Natural killer cell treated with Interleukin-12 subunit alpha and Interleukin-12 subunit beta and Interleukin-15 and Interleukin-18, amount 100 ng/mL, for 72 hours (primary cell): ENCODE results near the gene ADAMTS4. TPM values are rescaled to one million over a fixed set of nuclear protein-coding genes. Genes with fewer than 3 reads are reported as not detected.
"Not testable (repeated sequence)": the region's sequence is repeated elsewhere in the genome, so short reads cannot be mapped to it uniquely, and the experiment has no call there.

Source experiments
- ATAC-seq, 2 donors: fragments of 150-1000 bp; cut with Tn5 transposase in 1 of 2; sonication (Bioruptor Pico), chemical (Tn5 transposase) in 1 of 2; 2 replicates each; pipeline ENCODE4 v1.10.0; 2021
- DNase-seq: peaks from one replicate; pipeline ENCODE4 v3.0.0; 2022; ENCODE audit warnings: low spot score
- H3K27ac Mint-ChIP-seq, 2 donors: 1 replicate in 1 of 2; 2 replicates in 1 of 2; pipeline ENCODE4 v1.8.0; 2022; ENCODE audit warnings: mixed read lengths in 2 of 2, mild to moderate bottlenecking in 1 of 2, moderate library complexity in 1 of 2
- H3K27me3 Mint-ChIP-seq, 2 donors: 1 replicate in 1 of 2; 2 replicates in 1 of 2; pipeline ENCODE4 v1.8.0; 2022; ENCODE audit warnings: mixed read lengths in 2 of 2
- H3K36me3 Mint-ChIP-seq: one replicate; pipeline ENCODE4 v1.8.0; 2022; ENCODE audit warnings: mixed read lengths
- H3K4me1 Mint-ChIP-seq, 2 donors: 1 replicate in 1 of 2; 2 replicates in 1 of 2; pipeline ENCODE4 v1.8.0; 2022; ENCODE audit warnings: low read depth in 2 of 2, mixed read lengths in 2 of 2, mild to moderate bottlenecking in 1 of 2
- H3K4me3 Mint-ChIP-seq: one replicate; pipeline ENCODE4 v1.8.0; 2022; ENCODE audit warnings: mixed read lengths
- H3K9me3 Mint-ChIP-seq: 2 replicates; pipeline ENCODE4 v1.8.0; 2022; ENCODE audit warnings: mixed read lengths
- total RNA-seq, 2 donors: library from RNA; stranded (reverse); gene quantifications; one replicate each; pipeline ENCODE4 v1.2.3, GENCODE V29; 2022

The ADAMTS4 gene
- total RNA-seq, 2 donors from 2014 or later: 0.43 to 0.89 TPM

DNA sequence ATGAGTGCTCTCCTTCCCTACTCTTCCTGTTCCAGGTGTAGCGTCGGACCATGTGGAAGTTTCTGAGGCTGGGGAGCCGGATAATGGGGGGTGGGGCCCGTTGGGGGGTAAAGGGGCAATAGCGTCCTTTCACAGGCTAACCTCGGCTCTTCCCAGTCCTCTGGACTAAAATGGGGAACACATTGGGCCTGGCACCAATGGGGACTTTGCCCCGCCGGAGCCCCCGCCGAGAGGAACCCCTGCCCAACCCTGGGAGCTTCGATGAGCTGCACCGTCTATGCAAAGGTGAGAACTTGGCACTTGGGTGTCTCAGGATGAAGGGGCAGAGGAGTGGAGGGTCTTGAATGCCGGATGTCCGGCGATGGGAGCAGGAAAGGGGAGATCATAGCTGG lies 27.5 kb upstream of the ADAMTS4 start:
- Mint-ChIP-seq H3K4me3 (peak overlapping the region; percentile 99), H3K4me1 (peaks cover 39 to 48% of the 10 kb centered on the region in 2 donors), H3K27ac (peak overlapping the region; percentile 92 to 95), H3K9me3 (no peaks in the 10 kb centered on the region), H3K36me3 (peaks cover 5% of the 10 kb centered on the region), H3K27me3 (no peaks in the 10 kb centered on the region)
- ATAC-seq: no peak
- DNase-seq: no peak

GRCh38 chr1:161225534-161226319 lies 26.9 kb upstream of the ADAMTS4 start, which contains the start of gene TOMM40L:
Gene TOMM40L (plus strand): TSS chr1:161226060. CDS start chr1:161226490, 430 bp downstream.
- peak within 1 kb of the TSS; percentile 99 for H3K4me3 Mint-ChIP-seq
- ATAC-seq (peak; percentile 97 to 98), DNase-seq (peak; percentile 90)
- peak within 1 kb of the TSS; percentile 92 to 95 for H3K27ac Mint-ChIP-seq
- peaks cover 5% of the 10 kb centered on the region for H3K36me3 Mint-ChIP-seq
- peaks cover 39 to 48% of the 10 kb centered on the region in 2 donors for H3K4me1 Mint-ChIP-seq
- H3K27me3 Mint-ChIP-seq: no peaks in the 10 kb centered on the region
- no peaks in the 10 kb centered on the region for H3K9me3 Mint-ChIP-seq

DNA sequence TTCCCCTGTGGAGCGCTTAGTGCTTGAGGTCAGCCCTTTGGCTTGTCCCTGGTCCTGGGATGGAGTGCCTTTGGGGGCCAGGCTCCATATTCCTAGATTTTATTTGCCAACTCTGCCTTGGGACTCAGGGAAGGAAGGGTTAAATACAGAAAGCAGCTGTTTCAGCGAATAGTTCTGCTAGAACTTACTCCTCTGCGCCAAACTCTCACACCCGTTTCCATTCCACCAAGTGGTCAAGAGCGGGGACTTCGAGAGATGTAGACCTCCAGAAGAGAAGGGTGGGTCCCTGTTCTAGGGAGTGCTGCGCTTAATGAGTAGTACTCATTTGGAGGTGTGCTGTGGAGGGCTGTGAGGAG lies 26.3 kb upstream of the ADAMTS4 start:
- H3K4me1 Mint-ChIP-seq: peaks cover 39 to 46% of the 10 kb centered on the region in 2 donors
- no peaks in the 10 kb centered on the region for H3K9me3 Mint-ChIP-seq
- no peak for DNase-seq
- peaks cover 5% of the 10 kb centered on the region for H3K36me3 Mint-ChIP-seq
- ATAC-seq: peak; percentile 0 to 1
- no peaks in the 10 kb centered on the region for H3K27me3 Mint-ChIP-seq
- peak overlapping the region; percentile 99 for H3K4me3 Mint-ChIP-seq
- peak overlapping the region; percentile 92 to 95 for H3K27ac Mint-ChIP-seq

GRCh38 chr1:161224695-161225087 lies 25.8 kb upstream of the ADAMTS4 start:
- not testable (repeated sequence) for ATAC-seq, H3K9me3 Mint-ChIP-seq, H3K36me3 Mint-ChIP-seq, DNase-seq, H3K27me3 Mint-ChIP-seq, H3K4me3 Mint-ChIP-seq
- Mint-ChIP-seq H3K4me1 (peaks cover 39 to 48% of the 10 kb centered on the region in 2 donors), H3K27ac (peak overlapping the region; percentile 92 to 95)

DNA sequence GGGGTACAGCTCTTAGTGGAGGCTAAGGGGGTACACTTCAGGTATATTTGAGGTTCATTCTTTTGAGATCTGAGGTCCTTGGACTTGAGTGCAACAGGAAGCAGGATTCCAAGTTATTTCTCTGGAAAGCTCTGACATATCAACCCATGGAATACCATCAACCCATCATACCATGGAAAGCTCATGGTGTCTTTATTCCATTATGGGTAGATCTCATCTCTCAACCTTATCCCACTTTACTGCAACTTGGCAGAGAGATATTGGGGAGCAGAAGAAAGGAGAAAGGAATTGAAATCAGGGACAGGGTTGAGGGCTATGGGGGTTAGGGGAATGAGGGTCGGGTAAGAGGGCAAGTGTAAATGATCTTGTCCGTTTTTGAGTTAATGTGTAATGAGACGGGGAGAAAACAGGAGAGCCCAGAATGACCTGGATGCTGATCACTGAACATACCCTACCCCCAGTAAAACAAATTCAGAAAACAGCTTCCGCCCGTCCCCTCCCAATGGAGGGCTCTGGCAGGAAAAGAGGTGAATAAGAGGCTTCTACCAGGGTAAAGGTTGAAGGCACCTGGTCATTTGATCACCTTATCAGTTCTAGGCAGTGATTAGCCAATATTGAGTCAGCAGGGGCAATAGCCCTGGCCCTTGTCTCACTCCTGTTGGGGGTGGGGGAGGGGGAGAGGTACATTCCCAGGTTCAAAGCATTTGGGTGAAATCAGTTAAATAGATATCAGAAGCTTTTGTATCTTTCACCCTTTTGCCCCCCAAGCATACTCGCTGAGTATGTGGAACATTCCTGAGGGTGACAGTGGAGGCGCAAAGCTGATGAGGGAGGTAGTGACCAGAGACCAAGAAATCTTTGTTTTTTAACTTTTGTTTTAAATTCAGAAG lies 25.2 kb upstream of the ADAMTS4 start:
- no peaks in the 10 kb centered on the region for H3K27me3 Mint-ChIP-seq
- DNase-seq: no peak
- no peak overlapping the region for H3K4me3 Mint-ChIP-seq
- peaks cover 8% of the 10 kb centered on the region for H3K36me3 Mint-ChIP-seq
- H3K9me3 Mint-ChIP-seq: no peaks in the 10 kb centered on the region
- no peak for ATAC-seq
- H3K27ac Mint-ChIP-seq: peak overlapping the region; percentile 36 to 65
- peaks cover 45 to 54% of the 10 kb centered on the region in 2 donors for H3K4me1 Mint-ChIP-seq

DNA sequence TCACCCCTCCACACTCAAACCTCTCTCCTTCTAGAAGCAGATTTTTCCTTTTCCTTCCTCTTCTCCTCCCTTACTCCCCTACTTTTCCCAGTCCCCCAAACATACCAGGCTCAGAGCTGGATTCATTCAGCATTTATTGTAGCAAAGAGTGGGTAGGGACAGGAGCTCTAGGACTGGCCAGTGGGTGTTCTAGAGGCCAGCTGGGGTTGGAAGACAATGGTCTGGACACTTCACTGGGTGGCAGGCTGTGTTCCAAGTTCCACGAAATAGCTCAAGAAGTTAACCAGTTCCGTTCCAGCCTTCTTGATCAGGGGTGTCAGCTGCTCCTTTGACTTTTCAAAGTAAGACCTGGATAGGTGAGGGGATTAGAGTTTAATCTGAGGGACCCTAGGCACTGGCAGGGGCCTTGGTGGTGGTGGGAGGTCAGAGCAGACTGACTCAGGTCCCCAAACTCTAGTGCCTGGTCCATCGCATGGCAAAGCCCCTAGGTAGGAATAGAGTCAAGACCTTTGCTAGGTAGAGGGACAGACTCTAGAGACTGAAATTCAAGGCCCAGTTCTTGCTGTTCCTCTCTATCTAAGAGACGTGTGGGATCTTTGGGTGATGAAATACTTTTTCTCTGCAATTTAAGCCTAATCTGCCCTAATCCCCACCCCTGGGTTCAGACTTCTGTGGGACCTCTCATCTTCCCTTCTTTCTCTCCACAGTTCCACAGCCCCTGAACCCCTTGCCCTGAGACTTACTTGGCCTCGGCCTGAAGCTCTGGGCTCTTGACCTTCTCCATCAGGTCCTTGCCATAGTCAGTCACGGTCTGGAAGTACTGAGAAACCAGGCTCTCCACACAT lies 23.5 kb upstream of the ADAMTS4 start:
- DNase-seq (peak; percentile 49), ATAC-seq (no peak)
- peaks cover 5% of the 10 kb centered on the region for H3K36me3 Mint-ChIP-seq
- H3K27ac Mint-ChIP-seq: peak overlapping the region in 1 of 2 donors; percentile 36
- H3K4me1 Mint-ChIP-seq: peaks cover 49 to 61% of the 10 kb centered on the region in 2 donors
- no peaks in the 10 kb centered on the region for H3K27me3 Mint-ChIP-seq
- no peak overlapping the region for H3K4me3 Mint-ChIP-seq
- H3K9me3 Mint-ChIP-seq: no peaks in the 10 kb centered on the region

DNA sequence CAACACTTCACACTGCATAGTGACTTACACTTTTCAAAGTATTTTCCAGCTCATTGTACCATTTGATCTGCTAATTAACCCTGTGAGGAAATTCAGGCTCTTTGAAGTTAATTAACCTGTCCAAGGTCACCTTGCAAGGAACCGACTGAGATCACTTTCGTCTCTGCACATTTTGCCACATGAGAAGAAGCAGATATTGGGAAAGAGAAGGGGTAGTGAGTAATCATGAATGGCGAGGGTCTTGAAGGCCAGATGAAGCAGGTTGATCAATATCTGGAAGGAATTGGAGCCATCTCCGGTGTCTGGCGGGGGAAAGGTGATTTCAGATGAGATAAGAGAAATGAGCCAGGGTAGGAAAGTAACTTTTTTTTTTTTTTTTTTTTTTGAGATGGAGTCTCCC lies 21.1 kb upstream of the ADAMTS4 start:
- Mint-ChIP-seq H3K9me3 (no peaks in the 10 kb centered on the region), H3K4me3 (no peak overlapping the region), H3K27me3 (no peaks in the 10 kb centered on the region)

GRCh38 chr1:161219078-161219892 lies 20.4 kb upstream of the ADAMTS4 start:
- H3K27ac Mint-ChIP-seq: peak overlapping the region; percentile 94 to 100
- H3K27me3 Mint-ChIP-seq: no peaks in the 10 kb centered on the region
- peak overlapping the region; percentile 68 for H3K4me3 Mint-ChIP-seq
- no peaks in the 10 kb centered on the region for H3K9me3 Mint-ChIP-seq
- ATAC-seq: no peak
- peak; percentile 35 for DNase-seq
- H3K4me1 Mint-ChIP-seq: peaks cover 49 to 60% of the 10 kb centered on the region in 2 donors
- peaks cover 9% of the 10 kb centered on the region for H3K36me3 Mint-ChIP-seq

More for the DNA sequence above, 21.1 kb upstream of the ADAMTS4 start:
- Mint-ChIP-seq H3K27ac (peak overlapping the region; percentile 94 to 100), H3K36me3 (peaks cover 5% of the 10 kb centered on the region), H3K4me1 (peaks cover 42 to 56% of the 10 kb centered on the region in 2 donors)
- ATAC-seq (no peak), DNase-seq (no peak)

DNA sequence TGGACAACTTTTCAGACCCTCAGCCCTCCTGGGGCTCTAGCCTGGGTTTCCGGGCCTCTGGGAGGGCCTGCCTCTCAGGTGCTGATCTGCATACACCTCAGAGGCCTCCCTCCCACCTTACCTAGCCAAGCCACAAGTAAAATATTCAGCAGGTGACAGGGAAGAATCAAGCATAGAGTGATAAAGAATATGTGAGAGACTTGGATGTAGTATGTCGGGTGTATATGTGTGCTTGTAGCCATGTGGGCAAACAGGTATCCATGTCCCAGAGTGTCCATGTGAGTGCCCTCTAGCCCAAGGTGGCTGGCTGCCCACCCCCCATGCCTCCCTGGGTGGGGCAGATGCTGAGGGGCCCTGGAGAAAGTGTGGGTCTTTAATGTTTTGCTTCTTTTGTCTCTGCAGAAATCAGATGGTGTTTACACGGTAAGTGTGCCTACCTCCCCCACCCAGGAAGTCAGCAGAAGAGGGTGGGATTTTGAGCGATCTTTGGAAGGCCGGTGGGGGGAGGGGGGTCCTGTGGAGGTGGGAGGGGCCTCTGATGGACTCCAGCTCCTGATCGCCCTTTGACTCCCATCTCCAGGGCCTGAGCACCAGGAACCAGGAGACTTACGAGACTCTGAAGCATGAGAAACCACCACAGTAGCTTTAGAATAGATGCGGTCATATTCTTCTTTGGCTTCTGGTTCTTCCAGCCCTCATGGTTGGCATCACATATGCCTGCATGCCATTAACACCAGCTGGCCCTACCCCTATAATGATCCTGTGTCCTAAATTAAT lies 19.6 kb upstream of the ADAMTS4 start:
- H3K36me3 Mint-ChIP-seq: peaks cover 17% of the 10 kb centered on the region
- H3K27ac Mint-ChIP-seq: peak overlapping the region; percentile 94 to 100
- H3K4me3 Mint-ChIP-seq: peak overlapping the region; percentile 92
- H3K4me1 Mint-ChIP-seq: peaks cover 50 to 58% of the 10 kb centered on the region in 2 donors
- H3K27me3 Mint-ChIP-seq: no peaks in the 10 kb centered on the region
- no peak for ATAC-seq
- no peaks in the 10 kb centered on the region for H3K9me3 Mint-ChIP-seq
- DNase-seq: peak; percentile 23

- no peak for ATAC-seq
- peaks cover 50 to 56% of the 10 kb centered on the region in 2 donors for H3K4me1 Mint-ChIP-seq
- peak; percentile 58 for DNase-seq
- peak overlapping the region; percentile 94 to 100 for H3K27ac Mint-ChIP-seq
- H3K9me3 Mint-ChIP-seq: no peaks in the 10 kb centered on the region
- H3K27me3 Mint-ChIP-seq: no peaks in the 10 kb centered on the region
- H3K4me3 Mint-ChIP-seq: peak overlapping the region; percentile 92
- H3K36me3 Mint-ChIP-seq: peaks cover 24% of the 10 kb centered on the region
Measured at GRCh38 chr1:161217831-161218230, 19.0 kb upstream of the ADAMTS4 start.

DNA sequence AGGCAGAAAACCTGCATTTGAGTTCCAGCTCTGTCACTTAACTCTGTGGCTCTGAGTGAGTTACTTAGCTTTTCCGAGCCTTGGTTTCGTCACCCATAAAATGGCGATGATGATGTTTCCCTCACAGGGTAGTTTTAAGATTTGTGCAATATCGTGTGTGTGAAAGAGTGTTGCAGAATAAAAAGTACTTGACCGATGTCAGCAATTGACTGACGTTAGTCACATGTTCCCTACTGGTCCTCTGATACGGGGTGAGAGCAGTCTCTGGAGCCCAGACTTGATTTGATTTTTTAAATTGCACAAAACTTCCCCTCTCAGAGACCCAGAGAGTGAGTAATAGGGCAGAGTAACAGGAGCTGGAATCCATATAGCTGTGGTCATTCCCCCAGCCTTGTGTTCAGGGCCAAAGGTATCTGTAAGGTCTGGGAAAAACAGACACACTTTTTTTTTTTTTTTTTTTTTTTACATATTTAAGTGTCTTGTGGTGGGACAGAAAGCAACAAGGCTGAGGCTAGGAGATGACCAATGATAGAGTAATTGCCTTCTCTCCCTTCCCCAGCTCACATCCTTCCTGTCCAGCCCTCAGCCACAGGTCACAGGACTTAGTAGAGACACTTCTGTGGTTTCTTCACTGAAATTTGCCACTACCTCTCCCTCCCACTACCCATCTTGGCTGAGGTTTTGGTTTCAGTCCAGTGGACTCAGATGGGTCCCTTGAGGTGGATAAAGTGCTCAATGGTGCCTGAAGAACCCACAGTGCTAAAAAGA lies 18.3 kb upstream of the ADAMTS4 start:
- Mint-ChIP-seq H3K36me3 (peaks cover 24% of the 10 kb centered on the region), H3K4me1 (peaks cover 47 to 55% of the 10 kb centered on the region in 2 donors), H3K27me3 (no peaks in the 10 kb centered on the region), H3K27ac (peak overlapping the region; percentile 94 to 100), H3K4me3 (peak overlapping the region; percentile 92), H3K9me3 (no peaks in the 10 kb centered on the region)
- ATAC-seq (peak; percentile 88 to 92), DNase-seq (peak; percentile 86)
